Fibroblast of skin of left quadriceps (primary cell): ENCODE data around the gene MLLT6.

Experiments used
- DNase-seq, 2 experiments: peaks; one replicate each; pipeline ENCODE4 v3.0.0-alpha.2; 2013; ENCODE audit warnings: low read depth in 2 of 2

Gene MLLT6

GRCh38 chr17:38762231-38762630 lies 57.2 kb downstream of the MLLT6 start:
- DNase-seq, result no peak

- no peak for DNase-seq
Observed at GRCh38 chr17:38766341-38766740, 61.3 kb downstream of the MLLT6 start.

GRCh38 chr17:38768417-38768816 lies 63.3 kb downstream of the MLLT6 start:
- DNase-seq, result no peak

GRCh38 chr17:38773258-38773657 lies 68.2 kb downstream of the MLLT6 start:
- no peak for DNase-seq

GRCh38 chr17:38777641-38778250 lies 72.7 kb downstream of the MLLT6 start:
- DNase-seq, result no peak
